ENCODE data around the gene ACOX2.

Gene ACOX2

DNA sequence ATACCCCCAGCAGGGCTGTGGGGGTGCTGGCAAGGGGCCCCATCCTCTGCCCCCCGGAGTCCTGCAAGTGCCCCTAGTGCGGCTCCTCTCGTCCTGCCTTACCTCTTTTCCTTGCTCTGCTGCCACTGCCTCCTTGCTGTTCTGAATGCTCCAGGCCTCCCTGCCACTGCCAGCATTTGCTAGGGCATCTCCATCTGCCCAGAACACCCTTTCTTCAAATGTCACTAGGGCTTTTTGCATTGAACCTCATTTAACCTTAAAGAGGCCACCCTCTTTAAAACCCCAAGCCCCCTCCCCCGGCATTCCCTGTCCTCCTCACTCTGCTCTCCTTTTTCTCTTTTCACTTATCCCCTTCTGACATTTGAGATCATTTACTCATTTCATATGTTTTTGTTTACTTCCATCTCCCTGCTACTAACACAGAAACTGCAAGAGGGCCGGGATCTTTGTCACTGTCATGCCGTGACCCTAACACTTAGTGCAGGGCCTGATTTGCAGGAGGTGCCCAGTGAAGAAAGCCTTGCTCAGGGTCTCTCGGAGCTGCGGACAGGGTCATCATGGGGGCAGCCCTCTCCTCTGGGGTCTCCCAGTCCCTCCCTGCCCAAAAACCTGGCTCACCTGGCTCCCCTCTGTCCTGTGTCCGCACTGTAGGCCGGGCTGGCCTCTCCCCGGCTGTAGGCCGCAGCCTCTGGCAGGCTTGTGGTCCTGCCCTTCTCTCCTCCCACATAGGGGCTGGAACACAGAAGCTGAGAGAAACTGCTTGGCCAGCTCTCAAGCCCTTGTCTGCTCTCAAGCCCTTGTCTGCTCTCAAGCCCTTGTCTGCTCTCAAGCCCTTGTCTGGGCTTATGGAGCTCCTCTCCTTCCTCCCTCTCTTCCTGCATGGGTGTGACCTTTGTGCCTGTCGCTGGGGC, at the start of gene ACOX2:
Gene ACOX2 (minus strand): TSS at position 690 of the 911 bp plus-strand sequence. CDS start 2,084 bp downstream, outside the sequence.
- FAIRE-seq, result no peak

DNA sequence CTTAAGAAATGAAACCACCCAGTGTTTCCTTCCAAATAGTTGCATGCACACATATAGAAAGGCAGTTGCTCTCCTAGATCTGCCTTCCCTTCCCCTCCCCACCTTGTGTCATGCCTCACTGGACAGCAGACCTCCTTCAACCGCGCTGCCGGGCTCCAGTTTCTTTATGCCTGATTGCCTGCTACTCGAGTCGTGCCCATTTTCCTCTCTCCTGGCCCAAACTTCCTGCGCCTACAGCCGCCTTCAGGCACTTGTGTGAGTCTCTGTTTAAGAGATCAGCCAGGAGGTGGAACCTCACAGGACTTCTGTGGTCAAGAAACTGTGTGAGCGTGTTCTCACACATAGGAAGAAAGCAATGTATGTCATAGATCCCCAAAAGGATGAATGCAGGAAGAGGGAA, 49.0 kb upstream of the ACOX2 start:
- FAIRE-seq, result no peak

DNA sequence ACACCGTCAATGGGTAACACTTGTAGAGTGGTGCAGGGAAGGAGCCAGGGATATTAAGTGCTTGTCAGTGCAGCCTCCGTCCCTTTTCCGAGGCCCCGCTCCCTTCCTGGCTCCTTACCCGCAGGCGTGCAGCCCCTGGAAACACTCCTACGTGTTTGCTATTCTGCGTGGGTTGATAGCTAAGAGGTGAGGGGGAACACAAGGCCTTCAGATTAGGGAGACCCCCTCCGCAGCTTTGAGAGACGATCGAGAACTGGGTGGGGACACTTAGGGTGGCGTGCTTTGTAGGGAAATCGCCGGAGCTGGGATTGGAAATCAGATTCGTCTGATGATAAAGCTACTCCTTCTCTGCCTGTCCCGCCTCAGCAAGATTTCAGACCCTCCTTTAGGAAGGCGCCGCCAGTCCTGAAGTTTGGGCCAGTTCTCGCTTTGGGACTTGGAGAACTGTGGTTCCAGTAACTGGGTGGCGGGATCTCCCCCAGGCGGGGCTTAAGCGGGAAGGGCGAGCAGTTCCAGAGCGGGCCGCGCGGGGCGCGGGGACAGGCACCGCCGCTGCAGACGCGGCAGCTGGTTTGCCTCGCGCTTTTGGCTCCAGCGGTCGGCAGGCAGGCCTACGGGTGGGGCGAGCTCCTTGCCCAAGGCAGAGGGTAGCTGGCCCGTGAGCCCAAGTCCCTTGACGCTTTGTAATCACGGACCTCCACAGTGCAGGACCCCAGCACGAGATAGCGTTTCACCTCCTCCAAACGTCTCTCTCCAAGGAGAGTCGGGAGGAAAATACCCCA, 48.2 kb upstream of the ACOX2 start:
- no peak for FAIRE-seq

DNA sequence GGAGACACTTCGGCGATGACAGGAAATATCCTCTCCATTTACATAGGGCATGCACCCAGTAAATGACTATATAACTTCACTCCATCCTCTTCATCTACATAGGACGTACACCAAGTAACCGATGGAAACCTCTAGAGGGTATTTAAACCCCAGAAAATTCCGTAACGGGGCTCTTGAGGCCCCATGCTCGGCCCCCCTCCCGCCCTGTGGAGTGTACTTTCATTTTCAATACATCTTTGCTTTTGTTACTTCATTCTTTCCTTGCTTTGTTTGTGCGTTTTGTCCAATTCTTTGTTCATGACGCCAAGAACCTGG, 47.7 kb upstream of the ACOX2 start:
- FAIRE-seq, result no peak

DNA sequence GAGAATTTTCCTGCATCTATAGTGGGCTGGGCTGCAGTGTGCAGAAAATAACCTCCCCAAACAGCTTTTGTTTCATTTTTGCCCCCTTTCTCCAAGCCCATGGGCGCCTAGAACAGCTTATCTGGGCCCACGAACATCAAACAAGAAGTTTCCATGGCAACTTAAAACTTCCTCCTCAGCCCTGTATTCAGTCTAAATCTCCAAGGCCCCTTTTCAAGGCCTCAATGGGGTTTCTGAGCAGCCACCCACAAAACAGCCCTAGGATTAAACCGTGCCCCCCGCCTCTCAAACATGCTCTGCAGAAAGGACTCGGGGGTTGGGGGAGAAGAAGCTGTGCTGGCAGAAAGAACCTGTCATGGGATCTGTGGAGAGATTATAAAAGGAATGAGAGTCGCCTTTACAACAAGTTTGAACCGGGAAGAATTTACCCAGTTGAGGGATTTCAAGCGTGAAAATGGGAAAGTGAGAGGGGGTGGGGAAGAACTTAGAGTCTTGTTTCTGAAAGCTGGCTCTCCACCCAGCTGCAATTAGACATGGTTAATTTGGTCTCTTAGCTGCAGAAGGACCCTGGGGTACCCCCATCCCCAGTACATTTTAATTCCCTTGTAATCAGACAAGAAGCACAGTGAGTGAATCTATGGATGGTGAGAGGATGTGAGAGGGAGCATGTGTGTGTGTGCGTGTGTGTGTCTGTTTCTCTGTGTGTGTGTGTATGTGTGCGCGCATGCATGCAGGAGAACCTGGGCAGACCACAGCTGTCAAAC, 44.5 kb upstream of the ACOX2 start:
- FAIRE-seq, result no peak

DNA sequence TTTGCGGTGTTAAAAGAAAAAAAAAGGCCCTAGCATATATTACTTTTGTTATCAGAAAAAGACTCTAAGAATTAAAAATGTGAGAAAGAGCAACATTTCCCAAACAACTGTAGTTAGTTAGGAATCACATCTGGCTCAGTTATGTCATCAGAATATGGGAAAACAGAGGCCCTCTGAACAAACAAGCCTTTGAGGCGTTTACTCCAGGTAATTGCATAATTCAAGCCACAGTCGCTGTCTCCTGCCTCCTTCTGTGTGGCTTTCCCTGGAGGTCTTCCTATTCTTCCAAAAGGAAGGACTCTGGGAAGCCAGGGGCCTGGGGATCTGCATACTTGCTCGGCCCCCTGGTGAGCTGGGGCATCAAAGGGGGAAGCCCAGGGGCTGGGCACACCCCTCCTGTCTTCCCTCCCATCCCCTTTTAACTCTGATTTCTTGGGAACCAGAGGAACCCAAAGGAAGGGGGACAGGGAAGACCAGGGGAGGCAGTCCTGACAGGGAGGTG, 43.9 kb upstream of the ACOX2 start:
- no peak for FAIRE-seq

DNA sequence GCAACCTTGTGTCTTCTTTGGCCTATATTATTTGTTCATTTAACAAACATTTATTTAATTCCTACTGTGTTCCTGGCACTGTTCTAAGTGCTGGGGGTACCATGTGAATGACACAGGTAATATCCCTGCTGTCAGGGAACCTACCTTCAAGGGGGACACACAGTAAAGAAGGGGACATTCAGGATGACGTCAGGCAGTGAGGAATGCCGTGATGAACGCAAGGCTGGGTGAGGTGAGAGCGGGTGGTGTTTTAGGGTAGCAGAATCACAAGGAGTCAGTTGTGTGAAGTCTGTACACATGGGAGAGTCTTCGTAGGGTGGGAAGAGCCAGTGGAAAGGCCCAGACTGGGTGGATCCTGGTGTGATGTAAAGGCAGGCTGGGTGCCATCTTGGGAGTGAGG, 41.9 kb upstream of the ACOX2 start:
- no peak for FAIRE-seq

DNA sequence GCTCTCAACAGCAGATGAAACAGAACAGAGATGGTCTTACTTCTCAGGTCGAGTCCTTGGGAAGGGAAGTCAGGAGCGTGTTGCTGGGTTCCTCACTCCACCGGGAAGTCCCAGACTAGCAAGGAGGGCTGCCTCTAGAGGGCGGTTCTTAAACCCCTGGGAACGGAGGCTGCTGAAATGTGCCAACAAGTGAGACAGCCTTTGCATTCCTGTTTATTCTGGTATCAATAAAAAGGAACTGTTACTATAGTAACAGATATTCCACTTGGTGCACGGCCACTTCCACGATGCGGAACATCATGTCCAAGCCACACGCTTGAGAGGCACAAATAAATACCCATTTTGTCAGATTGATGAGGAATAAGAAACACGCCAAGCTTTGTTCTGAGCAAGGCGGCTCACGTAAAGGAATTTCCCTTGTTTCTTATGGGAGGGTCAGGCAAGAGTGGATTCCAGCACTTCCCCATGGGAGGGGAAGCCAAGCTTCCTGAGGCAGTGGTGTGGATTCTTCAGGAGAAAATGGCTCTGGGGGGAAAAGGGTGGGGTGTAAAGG, 40.4 kb upstream of the ACOX2 start, which contains the start of gene FAM107A:
Gene FAM107A (minus strand): TSS at position 123 of the 553 bp plus-strand sequence. CDS start 7,531 bp downstream, outside the sequence.
- FAIRE-seq, result no peak

DNA sequence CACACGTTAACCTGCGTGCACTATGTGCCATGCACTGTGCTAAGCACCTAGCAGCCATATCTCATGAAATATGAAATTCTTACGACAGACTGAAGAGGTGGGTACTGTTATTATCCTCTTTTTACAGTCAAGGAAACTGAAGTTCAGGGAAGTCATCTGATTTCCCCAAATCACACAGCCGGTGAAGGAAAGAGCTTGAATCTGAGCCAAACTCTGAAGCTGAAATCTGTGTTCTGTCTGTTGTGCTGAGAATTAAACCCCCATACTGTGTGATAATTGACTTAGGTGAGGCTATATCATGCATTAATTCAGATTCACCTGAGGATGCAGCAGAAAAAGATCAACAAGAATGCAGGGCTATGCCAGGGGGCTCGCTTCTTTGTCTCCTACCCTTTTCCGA, 39.7 kb upstream of the ACOX2 start:
- no peak for FAIRE-seq

DNA sequence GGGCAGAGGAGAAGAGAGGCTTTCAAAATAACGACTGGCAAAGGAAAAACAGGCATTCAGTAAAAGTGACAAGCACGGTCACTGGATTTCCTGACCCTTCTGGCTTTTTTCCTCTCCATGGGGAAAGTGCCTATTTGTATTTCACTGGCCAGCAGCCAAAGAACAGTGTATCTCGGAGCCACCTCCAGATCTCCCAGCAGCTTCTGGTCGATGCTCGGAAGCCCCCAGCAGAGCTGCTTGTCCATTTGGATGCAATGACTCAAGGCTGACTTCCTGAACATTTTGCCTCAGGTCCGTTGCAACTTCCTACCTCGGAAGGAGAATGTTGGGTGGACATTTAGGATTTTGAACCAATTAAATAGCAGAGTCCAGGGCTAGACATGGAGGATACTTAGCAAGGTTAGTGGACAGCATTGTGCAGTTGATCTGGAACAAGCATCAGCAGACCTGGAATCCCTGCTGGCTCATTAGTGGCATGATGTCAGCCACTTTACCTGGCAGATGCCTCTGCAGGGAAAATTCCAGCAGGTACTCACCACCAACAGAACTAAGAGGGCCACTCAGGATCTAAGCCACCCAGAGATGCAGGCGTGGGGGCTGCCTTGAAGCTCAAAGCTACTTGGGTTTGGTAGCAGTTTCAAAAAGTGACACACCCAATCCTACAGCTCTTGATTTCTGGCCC, 39.1 kb upstream of the ACOX2 start:
- FAIRE-seq, result no peak

DNA sequence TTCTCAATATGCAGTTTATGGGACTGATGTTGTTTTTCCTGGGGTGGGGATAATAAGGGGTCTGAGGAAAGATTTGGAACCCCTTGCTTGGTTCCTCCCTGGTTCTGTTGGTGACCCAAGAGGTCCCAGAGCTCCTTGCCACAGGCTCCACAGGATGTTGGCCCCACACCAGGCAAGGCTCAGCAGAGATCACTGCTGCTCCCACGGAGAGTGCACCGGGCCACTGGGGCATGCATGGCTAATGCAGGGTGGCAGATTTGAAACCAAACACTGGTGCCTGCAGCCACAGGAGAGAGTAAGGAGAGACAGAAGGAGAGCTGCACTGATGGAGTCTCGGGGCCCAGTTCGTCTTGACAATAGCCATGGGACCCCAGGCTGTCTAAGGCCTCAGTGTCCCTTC, 37.7 kb upstream of the ACOX2 start:
- FAIRE-seq, result no peak

DNA sequence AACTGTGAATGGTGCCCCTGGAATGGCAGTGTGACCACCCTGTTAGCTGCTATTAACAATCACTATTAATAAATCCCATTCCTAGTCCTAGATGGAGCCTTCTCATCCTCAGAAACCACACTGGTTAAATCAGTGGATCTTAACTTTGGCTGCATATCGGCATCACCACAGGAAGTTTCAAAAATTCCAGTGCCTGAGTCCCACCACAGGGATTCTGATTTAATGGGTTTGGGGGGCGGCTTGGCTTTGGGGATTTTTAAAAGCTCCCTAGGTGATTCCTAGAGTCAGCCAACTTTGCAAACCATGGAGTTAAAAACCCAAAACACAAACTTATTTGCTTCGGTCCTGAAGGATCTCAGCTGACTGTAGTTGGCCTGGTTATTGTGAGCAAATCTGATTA, 37.1 kb upstream of the ACOX2 start:
- FAIRE-seq, result no peak

DNA sequence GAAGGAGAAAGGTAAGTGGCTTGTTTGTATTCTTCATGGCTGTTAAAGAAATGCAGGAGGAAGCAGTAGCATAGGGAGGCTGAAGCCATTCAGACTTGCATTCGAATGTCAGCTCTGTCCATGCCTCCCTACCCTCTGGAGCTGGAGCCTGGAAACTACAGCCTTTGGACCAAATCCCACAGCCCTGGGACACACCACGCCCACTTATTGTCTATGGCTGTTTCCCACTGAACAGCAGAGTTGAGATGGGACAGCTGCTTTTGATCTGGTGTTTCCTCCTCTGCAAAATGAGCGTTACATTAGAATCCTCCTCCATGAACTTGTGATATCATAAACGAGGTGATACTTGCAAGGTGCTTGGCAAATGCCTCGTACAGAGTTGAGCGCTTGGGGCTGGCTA, 36.6 kb upstream of the ACOX2 start:
- FAIRE-seq, result no peak

DNA sequence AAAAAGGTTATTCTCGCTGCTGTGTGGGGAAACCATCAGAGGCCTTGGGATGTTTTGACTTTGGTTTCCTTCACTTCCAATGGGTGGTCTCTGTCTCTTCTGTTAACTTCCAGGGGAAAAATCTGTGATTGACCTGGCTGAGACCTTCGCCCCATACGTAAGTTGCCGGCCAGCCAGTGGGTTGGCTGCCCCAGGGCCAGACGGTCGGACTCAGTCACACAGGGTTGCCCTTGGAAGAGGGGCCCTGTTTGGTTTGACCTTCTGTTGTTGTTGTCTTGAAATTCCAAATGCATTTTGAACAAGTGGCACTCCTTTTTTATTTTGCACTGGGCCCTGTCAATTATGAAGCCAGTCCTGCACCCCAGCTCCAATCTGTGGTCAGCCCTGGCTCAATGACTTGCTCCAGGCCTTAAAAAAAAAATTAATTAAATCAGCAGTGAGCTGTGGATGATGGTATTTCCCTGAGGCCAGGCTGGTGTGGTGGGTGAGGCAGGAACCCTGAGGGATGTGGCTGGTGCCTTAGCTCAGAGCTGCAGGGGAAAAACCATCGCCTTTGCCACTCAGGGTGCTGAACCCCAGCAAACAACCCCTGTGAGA, 35.7 kb upstream of the ACOX2 start:
- no peak for FAIRE-seq

DNA sequence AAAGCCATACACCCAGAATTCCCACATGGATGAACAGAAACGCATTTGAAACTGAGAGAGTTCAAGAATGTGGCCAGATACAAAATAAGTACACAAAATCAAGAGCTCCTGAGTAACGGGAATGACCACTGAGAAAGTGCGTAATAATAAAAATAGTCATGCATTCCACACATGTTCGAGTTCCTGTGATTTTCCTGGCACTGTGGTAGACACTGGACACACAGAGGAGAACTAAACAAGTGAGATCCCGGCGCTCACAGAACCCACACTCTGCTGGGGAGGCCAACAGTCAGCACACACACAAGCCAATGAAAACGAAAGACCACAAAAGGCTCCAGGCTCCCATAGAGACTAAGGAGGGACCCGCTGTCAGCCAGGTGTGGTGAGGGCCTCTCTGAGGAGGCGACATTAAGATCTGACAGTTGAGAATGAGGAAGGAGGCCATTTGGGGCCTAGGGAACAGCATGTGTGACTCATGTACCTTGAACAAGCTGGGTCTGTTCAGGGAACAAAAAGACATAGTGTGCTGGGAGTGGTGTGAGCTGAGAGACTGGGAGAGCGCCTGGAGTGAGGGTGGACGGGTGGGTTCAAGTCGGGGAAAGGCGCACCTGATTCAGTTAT, 35.1 kb upstream of the ACOX2 start:
- FAIRE-seq, result no peak

DNA sequence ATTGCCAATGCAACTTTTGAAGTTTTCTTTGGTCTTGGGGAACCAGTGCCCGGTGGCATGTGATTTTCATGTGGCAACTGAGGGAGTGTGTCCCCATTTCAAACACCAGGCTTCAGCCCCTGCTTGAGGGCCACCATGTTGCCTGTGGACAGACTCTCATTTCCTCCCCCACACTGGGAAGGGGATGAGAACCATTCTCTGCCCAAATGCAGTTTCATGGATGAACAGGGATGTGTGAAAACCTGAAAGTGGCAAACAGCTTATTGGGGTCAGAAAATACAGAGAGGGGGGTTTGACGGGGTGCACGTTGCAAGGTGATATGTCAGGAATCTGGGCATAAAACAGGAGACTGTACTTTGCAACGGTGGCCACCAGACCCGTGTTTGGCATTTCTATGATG, 33.9 kb upstream of the ACOX2 start:
- FAIRE-seq, result no peak

DNA sequence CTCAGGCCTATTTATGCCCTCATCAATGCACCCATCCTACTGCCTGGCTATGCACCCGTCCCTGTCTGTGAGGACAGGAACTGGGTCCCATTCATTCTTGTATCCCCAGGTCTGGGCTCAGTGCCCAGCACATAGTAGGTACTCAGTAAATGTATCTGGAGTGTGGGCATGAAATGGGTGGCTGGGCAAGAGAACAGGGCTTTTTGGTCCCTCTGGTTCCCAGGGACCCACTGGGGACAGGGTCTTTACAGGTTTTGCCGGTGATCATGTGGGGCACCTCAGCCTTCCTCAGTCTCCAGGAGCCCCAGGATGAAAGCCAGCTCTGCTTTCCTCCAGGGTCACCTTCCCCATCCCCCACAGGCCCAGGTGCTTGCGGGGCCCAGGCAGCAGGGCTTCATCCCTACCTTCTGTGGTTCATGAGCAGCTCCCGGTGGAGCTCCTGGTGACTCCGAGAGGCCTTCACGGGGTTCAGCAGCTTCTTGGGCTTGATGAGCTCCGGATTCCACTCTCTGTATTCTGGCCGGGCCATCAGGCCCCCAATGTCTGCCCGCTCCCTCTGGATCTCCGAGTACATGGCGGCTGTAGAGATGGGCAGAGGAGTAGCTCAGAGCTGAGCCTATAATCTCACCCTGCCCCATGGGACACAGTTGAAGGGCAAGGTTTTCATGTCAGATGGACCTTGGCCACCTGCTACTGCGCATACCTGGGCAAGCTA, 32.5 kb upstream of the ACOX2 start:
- FAIRE-seq, result no peak

DNA sequence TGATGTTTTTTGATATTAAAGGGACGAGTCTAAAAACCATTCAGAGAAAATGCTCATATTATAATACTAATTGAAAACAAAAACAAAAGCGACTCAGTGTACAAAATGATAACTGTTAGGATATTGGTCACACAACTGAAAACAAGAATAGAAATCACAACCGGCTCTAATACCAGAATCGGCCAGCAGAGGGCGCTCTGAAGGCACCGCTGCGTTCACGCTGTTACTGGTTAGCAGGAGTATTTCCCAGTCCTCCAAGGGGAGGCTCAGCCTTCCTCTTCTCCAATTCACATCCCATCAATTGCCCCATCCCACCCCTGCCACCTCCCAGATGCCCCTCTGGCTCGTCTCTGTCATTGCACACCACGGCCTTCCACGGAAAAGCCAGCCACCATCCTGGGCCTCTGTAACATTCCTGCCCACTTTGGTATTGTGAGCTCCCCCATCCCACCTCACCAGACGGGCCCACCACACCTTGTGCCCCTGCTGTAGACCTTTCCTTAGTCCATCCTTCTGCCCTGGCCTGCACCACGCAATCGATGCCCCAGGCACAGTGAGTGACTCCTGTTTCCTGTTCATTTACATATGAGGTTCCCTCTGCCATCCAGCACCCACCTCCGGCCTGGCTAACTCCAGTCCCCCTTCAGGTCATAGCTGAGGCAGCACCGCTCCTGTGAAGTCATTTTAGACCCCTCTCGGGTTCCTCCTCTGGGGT, 31.7 kb upstream of the ACOX2 start:
- peak; percentile 87 for FAIRE-seq

DNA sequence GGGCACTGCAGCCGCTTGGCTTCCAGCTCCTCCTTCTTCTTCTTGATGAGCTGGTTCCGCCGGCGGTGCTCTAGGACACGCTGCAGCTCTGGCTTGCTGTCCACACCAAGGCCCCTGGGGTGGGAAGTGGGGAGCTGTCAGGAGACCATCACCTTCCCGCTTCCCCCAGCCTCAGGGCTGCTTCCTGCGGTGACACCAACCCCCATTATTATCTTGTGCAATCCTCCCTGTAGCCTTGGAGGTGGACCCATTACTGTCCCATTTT, 30.2 kb upstream of the ACOX2 start:
- no peak for FAIRE-seq

Measured in TTC549 (cell line).